H1 (cell line): ENCODE data around the gene UBE2V1. TPM values are rescaled to one million over a fixed set of nuclear protein-coding genes. Genes with fewer than 3 reads are reported as not detected.

Experiments
- CTCF ChIA-PET: fragments of 300-600 bp; sonication (Branson Sonifier 250); formaldehyde crosslinking; loops from one replicate; lab custom pipeline; 2021; ENCODE audit not compliant: partially characterized antibody; lab: Charles Lee
- POLR2A ChIA-PET: fragments of 300-600 bp; sonication (Branson Sonifier 250); formaldehyde crosslinking; loops from one replicate; lab custom pipeline; 2021; ENCODE audit warnings: inconsistent platforms; ENCODE audit not compliant: partially characterized antibody; lab: Charles Lee
- DNase-seq, 2 experiments: peaks; one replicate each; pipeline versions ENCODE4 v3.0.0 to v3.0.0-alpha.2; 2010 to 2022; ENCODE audit warnings: low spot score in 2 of 2, low read depth in 1 of 2, mixed read lengths in 1 of 2
- FAIRE-seq: peaks from 2 replicates; lab custom pipeline; 2011; peaks lifted over from hg19 to GRCh38; lab: Jason Lieb, UNC
- H2AFZ ChIP-seq: 2 replicates; pipeline ENCODE4 v1.8.1; 2012; ENCODE audit warnings: low read length, inconsistent platforms
- H2AK5ac ChIP-seq: 2 replicates; pipeline ENCODE4 v1.6.1; 2013; ENCODE audit warnings: low read depth, low read length
- H2BK120ac ChIP-seq: replicated peaks from 2 replicates; pipeline ENCODE3; 2013; ENCODE audit warnings: low read depth, low read length, inconsistent platforms
- H2BK12ac ChIP-seq: 2 replicates; pipeline ENCODE4 v1.6.1; 2013; ENCODE audit warnings: low read depth, low read length
- H2BK15ac ChIP-seq: 2 replicates; pipeline ENCODE4 v1.6.1; 2013; ENCODE audit warnings: low read length
- H2BK20ac ChIP-seq: 2 replicates; pipeline ENCODE4 v1.6.1; 2013; ENCODE audit warnings: low read length
- H2BK5ac ChIP-seq: 2 replicates; pipeline ENCODE4 v1.6.1; 2013; ENCODE audit warnings: low read depth, low read length
- H3K14ac ChIP-seq: 2 replicates; pipeline ENCODE4 v1.6.1; 2013; ENCODE audit warnings: inconsistent platforms; ENCODE audit not compliant: insufficient read length
- H3K18ac ChIP-seq: 2 replicates; pipeline ENCODE4 v1.6.1; 2013; ENCODE audit warnings: low read length; ENCODE audit errors: extremely low read depth
- H3K23ac ChIP-seq: 2 replicates; pipeline ENCODE4 v1.6.1; 2013; ENCODE audit warnings: inconsistent platforms; ENCODE audit not compliant: insufficient read length
- H3K23me2 ChIP-seq: 2 replicates; pipeline ENCODE4 v1.6.1; 2013; ENCODE audit warnings: low read depth, low read length
- H3K27ac ChIP-seq: 2 replicates; pipeline ENCODE4 v1.6.1; 2011; ENCODE audit warnings: low read depth, low read length, inconsistent platforms
- H3K27me3 ChIP-seq, 4 experiments: replicated peaks in 1 of 4; 1 replicate in 1 of 4; 2 replicates in 3 of 4; pipeline versions ENCODE4 v1.6.1 to v1.8.1; 2011 to 2013; ENCODE audit warnings: low read length in 3 of 4, mild to moderate bottlenecking in 3 of 4, inconsistent platforms in 2 of 4, mixed read lengths in 2 of 4, moderate library complexity in 1 of 4; ENCODE audit not compliant: control insufficient read depth in 3 of 4, insufficient read depth in 3 of 4; ENCODE audit errors: extremely low read depth in 1 of 4
- H3K36me3 ChIP-seq, 4 experiments: 2 replicates each; pipeline versions ENCODE4 v1.6.1 to v1.8.1; 2011 to 2013; ENCODE audit warnings: mild to moderate bottlenecking in 4 of 4, low read length in 3 of 4, moderate library complexity in 2 of 4, control low read depth in 1 of 4, inconsistent platforms in 1 of 4; ENCODE audit not compliant: insufficient read depth in 4 of 4, control insufficient read depth in 2 of 4
- H3K4ac ChIP-seq: replicated peaks from 2 replicates; pipeline ENCODE3; 2013; ENCODE audit warnings: low read length, low read depth, mixed read lengths, inconsistent platforms; ENCODE audit not compliant: insufficient read length
- H3K4me1 ChIP-seq, 4 experiments: replicated peaks in 1 of 4; 1 replicate in 1 of 4; 2 replicates in 3 of 4; pipeline versions ENCODE4 v1.6.1 to v1.8.1; 2011 to 2013; ENCODE audit warnings: low read length in 3 of 4, inconsistent platforms in 2 of 4, mixed read lengths in 1 of 4; ENCODE audit not compliant: insufficient read depth in 4 of 4, control insufficient read depth in 3 of 4
- H3K4me2 ChIP-seq, 2 experiments: 2 replicates each; pipeline versions ENCODE4 v1.6.1 to v1.8.1; 2011 to 2013; ENCODE audit warnings: low read depth in 2 of 2, low read length in 2 of 2, control low read depth in 1 of 2, inconsistent platforms in 1 of 2, mild to moderate bottlenecking in 1 of 2; ENCODE audit not compliant: insufficient read depth in 1 of 2
- H3K4me3 ChIP-seq, 4 experiments: fragments of 200-600, 300-600 bp in 1 of 4; sonication (generic), shearing (Covaris generic), sonication (Bioruptor Twin) in 1 of 4; 2 replicates each; pipeline versions ENCODE4 v1.5.1 to v1.8.1; 2011 to 2016; ENCODE audit warnings: low read length in 4 of 4, low read depth in 3 of 4, control low read depth in 2 of 4, inconsistent platforms in 2 of 4, mild to moderate bottlenecking in 2 of 4, mixed read lengths in 1 of 4, moderate library complexity in 1 of 4; ENCODE audit not compliant: insufficient read depth in 2 of 4; ENCODE audit errors: extremely low read depth in 1 of 4
- H3K56ac ChIP-seq: replicated peaks from 2 replicates; pipeline ENCODE3; 2013; ENCODE audit warnings: low read depth, mild to moderate bottlenecking, mixed read lengths, low read length, inconsistent platforms; ENCODE audit not compliant: insufficient read length
- H3K79me1 ChIP-seq: 2 replicates; pipeline ENCODE4 v1.6.1; 2013; ENCODE audit warnings: low read depth, low read length, control low read depth
- H3K79me2 ChIP-seq, 2 experiments: 2 replicates each; pipeline versions ENCODE4 v1.6.1 to v1.8.1; 2012 to 2013; ENCODE audit warnings: low read length in 2 of 2, mild to moderate bottlenecking in 2 of 2, inconsistent platforms in 1 of 2; ENCODE audit not compliant: insufficient read depth in 2 of 2, control insufficient read depth in 1 of 2
- H3K9ac ChIP-seq, 4 experiments: replicated peaks in 1 of 4; 1 replicate in 1 of 4; 2 replicates in 3 of 4; pipeline versions ENCODE4 v1.6.1 to v1.8.1; 2011 to 2013; ENCODE audit warnings: low read depth in 3 of 4, low read length in 3 of 4, control low read depth in 2 of 4, mild to moderate bottlenecking in 2 of 4, moderate library complexity in 2 of 4, inconsistent platforms in 1 of 4; ENCODE audit errors: extremely low read depth in 1 of 4
- H3K9me3 ChIP-seq, 2 experiments: 2 replicates each; pipeline versions ENCODE4 v1.6.1 to v1.8.1; 2012 to 2013; ENCODE audit warnings: mild to moderate bottlenecking in 2 of 2, moderate library complexity in 2 of 2, control low read depth in 1 of 2, inconsistent platforms in 1 of 2, low read depth in 1 of 2, low read length in 1 of 2, mixed read lengths in 1 of 2; ENCODE audit not compliant: insufficient read depth in 2 of 2
- H4K20me1 ChIP-seq, 2 experiments: replicated peaks in 1 of 2; 2 replicates each; pipeline versions ENCODE3 to v1.8.1; 2011 to 2013; ENCODE audit warnings: inconsistent platforms in 2 of 2, low read length in 2 of 2, mild to moderate bottlenecking in 1 of 2; ENCODE audit not compliant: insufficient read depth in 2 of 2, control insufficient read depth in 1 of 2
- H4K5ac ChIP-seq: 2 replicates; pipeline ENCODE4 v1.6.1; 2013; ENCODE audit warnings: low read length, low read depth, mixed read lengths, inconsistent platforms; ENCODE audit not compliant: insufficient read length
- H4K8ac ChIP-seq: 2 replicates; pipeline ENCODE4 v1.8.0; 2013; ENCODE audit warnings: mild to moderate bottlenecking, moderate library complexity, low read length, inconsistent platforms; ENCODE audit not compliant: insufficient read depth; ENCODE audit errors: extremely low read depth
- H4K91ac ChIP-seq: replicated peaks from 2 replicates; pipeline ENCODE3; 2013; ENCODE audit warnings: low read length, mixed read lengths, inconsistent platforms; ENCODE audit not compliant: insufficient read length
- ATF2 ChIP-seq: IDR thresholded peaks from 2 replicates; pipeline ENCODE4 v1.6.1; 2012; ENCODE audit warnings: low read length, inconsistent platforms
- CBX8 ChIP-seq: fragments of 300-800, 300-1000 bp; sonication (generic); IDR thresholded peaks from 2 replicates; pipeline ENCODE4 v1.7.1; 2016; ENCODE audit warnings: low read depth, low read length, borderline replicate concordance
- CEBPB ChIP-seq: IDR thresholded peaks from 2 replicates; pipeline ENCODE4 v1.6.1; 2012; ENCODE audit warnings: low read depth, low read length
- CTCF ChIP-seq, 3 experiments: IDR thresholded peaks; 1 replicate in 2 of 3; 2 replicates in 1 of 3; pipeline versions ENCODE4 v1.5.1 to v1.6.1; 2011; ENCODE audit warnings: low read length in 3 of 3, mild to moderate bottlenecking in 3 of 3, inconsistent platforms in 2 of 3, low read depth in 1 of 3, moderate library complexity in 1 of 3; ENCODE audit not compliant: insufficient read depth in 1 of 3; ENCODE audit errors: control extremely low read depth in 1 of 3
- HDAC6 ChIP-seq: IDR thresholded peaks from one replicate; pipeline ENCODE4 v1.7.1; 2012; ENCODE audit warnings: low read depth, mild to moderate bottlenecking, inconsistent platforms, low read length, moderate library complexity
- POLR2AphosphoS5 ChIP-seq: IDR thresholded peaks from 2 replicates; pipeline ENCODE4 v1.6.1; 2011; ENCODE audit warnings: low read depth, low read length
- WGBS, 2 experiments: shearing (Covaris generic) in 1 of 2; methylation state at CpG; one replicate each; pipeline versions ENCODE4 v1.1.6 to v1.1.7; 2013 to 2015; ENCODE audit warnings: low lambda C conversion rate in 2 of 2, mixed read lengths in 2 of 2, inconsistent platforms in 1 of 2, low coverage in 1 of 2, missing lambda C conversion rate in 1 of 2; ENCODE audit not compliant: insufficient replicate concordance in 2 of 2, insufficient coverage in 1 of 2, insufficient read length in 1 of 2; ENCODE audit errors: extremely low coverage in 1 of 2, missing lambda C conversion rate in 1 of 2; 5-methylcytosine and 5-hydroxymethylcytosine counted together
- polyA plus RNA-seq, 7 experiments: library from polyadenylated mRNA; depleted of rRNA in 3 of 7; stranded (reverse) in 5 of 7; unstranded in 2 of 7; fragments of >200 nt in 5 of 7; fragments of 200-250 nt in 2 of 7; gene quantifications; 1 replicate in 5 of 7; 2 replicates in 1 of 7; 4 replicates in 1 of 7; pipeline versions ENCODE4 v1.2.1 to v1.2.3, GENCODE V29; 2011 to 2013; ENCODE audit warnings: missing spikeins in 2 of 7, mixed read lengths in 2 of 7
- total RNA-seq: library from RNA; stranded (reverse); fragmentation: NEBNext Ultra II Directional; extraction: Animal tissue kit (Norgen Biotek cat#: 25700); gene quantifications from 2 replicates; pipeline ENCODE4 v1.2.1, GENCODE V29; 2021

The UBE2V1 gene
- total and polyA plus RNA-seq, 2 of the 8 experiments (the other 6 are each of a cell fraction or from before 2014, with no cell fraction given): 141 to 184 TPM

- H3K27me3 ChIP-seq: peaks cover 0 to 3% (median under 1%) of the 10 kb centered on the region in 4 experiments; a peak in 2 of 7 replicates
- peaks cover 9 to 27% (median 16%) of the 10 kb centered on the region in 4 experiments for H3K4me1 ChIP-seq
- H3K27ac ChIP-seq: no peak overlapping the region
- H3K14ac ChIP-seq: no peak overlapping the region
- H3K36me3 ChIP-seq: peaks cover 0 to 10% (median 0%) of the 10 kb centered on the region in 4 experiments; a peak in 2 of 8 replicates
- H3K79me2 ChIP-seq: peaks cover 0 to 49% of the 10 kb centered on the region in 2 experiments; a peak in 2 of 4 replicates
- DNase-seq: no peak
- no peak overlapping the region for H3K23ac ChIP-seq
- 0 out of 2 replicates have a peak overlapping the region, but pooled peaks have one; percentile 28 for H2BK5ac ChIP-seq
- H3K79me1 ChIP-seq: peaks cover 20% of the 10 kb centered on the region
- H2BK15ac ChIP-seq: 0 out of 2 replicates have a peak overlapping the region, but pooled peaks have one; percentile 97
- peak overlapping the region in 3 of 4 experiments; percentile 53 to 84 (median 68); a peak in 6 of 7 replicates for H3K9ac ChIP-seq
- H3K56ac ChIP-seq: peak overlapping the region; percentile 49
- no peak overlapping the region for H4K5ac ChIP-seq
- no peak overlapping the region for H2BK120ac ChIP-seq
- peaks cover 4 to 20% of the 10 kb centered on the region in 2 experiments for H4K20me1 ChIP-seq
- no peak overlapping the region for H2AFZ ChIP-seq
- H2BK12ac ChIP-seq: no peak overlapping the region
- no peak overlapping the region for H4K91ac ChIP-seq
- no peak for FAIRE-seq
- ChIA-PET POLR2A (interaction anchor here (0.6 to 4.1 kb wide), 13 partner anchors 8 to 1091 kb away, joined by 3 to 40 read pairs (median 3); partner anchors contain the start of genes CEBPB and UBE2V1), CTCF (interaction anchor here (0.6 to 8.5 kb wide), 27 partner anchors 10 to 310 kb away, joined by 3 to 141 read pairs (median 5); no protein-coding TSS in a partner anchor)
- H3K4ac ChIP-seq: no peak overlapping the region
- H3K23me2 ChIP-seq: peaks cover 11% of the 10 kb centered on the region; the same call in 1 of the 2 replicates
- H3K18ac ChIP-seq: 0 out of 2 replicates have a peak overlapping the region, but pooled peaks have one; percentile 24
- WGBS, 2 experiments: 59% methylated on average over 4 of the region's 4 CpGs; no CpG with 5 or more reads in 1 of the 2 experiments
- peak overlapping the region; percentile 32; the same call in 1 of the 2 replicates for H2BK20ac ChIP-seq
- H3K4me3 ChIP-seq: peak overlapping the region; percentile 61 to 98 (median 86)
- H3K9me3 ChIP-seq: no peaks in the 10 kb centered on the region
- H2AK5ac ChIP-seq: 0 out of 2 replicates have a peak overlapping the region, but pooled peaks have one; percentile 66
- H3K4me2 ChIP-seq: peak overlapping the region; percentile 86 to 98
- no peak overlapping the region for H4K8ac ChIP-seq
- TF ChIP-seq CBX8 (no peak), POLR2AphosphoS5 (0 out of 2 replicates have a peak, but pooled peaks have one; percentile 19), CEBPB (no peak), HDAC6 (no peak), CTCF (IDR thresholded peaks at IDR 0.05; ENCODE audit: control extremely low read depth in 1 of 3, insufficient read depth in 1 of 3, low read depth in 1 of 3, low read length in 3 of 3) (peak; percentile 12 to 39 (median 20)), ATF2 (no peak)
Measured at GRCh38 chr20:50152394-50153152, 39.6 kb upstream of the UBE2V1 start.
